Lower leg skin (tissue), 3 donors: Measurements from ENCODE around the gene TFE3.

Experiments used
- CTCF ChIP-seq, 3 donors: fragments of 450-650 bp; IDR thresholded peaks; one replicate each; pipeline ENCODE4 v1.5.1; 2016; ENCODE audit warnings: antibody characterized with exemption in 3 of 3, mild to moderate bottlenecking in 3 of 3, moderate library complexity in 2 of 3
- POLR2A ChIP-seq, 2 donors: fragments of 450-650 bp; IDR thresholded peaks; one replicate each; pipeline ENCODE4 v1.6.1; 2016 to 2017; ENCODE audit warnings: antibody characterized with exemption in 2 of 2, mild to moderate bottlenecking in 1 of 2, moderate library complexity in 1 of 2

DNA sequence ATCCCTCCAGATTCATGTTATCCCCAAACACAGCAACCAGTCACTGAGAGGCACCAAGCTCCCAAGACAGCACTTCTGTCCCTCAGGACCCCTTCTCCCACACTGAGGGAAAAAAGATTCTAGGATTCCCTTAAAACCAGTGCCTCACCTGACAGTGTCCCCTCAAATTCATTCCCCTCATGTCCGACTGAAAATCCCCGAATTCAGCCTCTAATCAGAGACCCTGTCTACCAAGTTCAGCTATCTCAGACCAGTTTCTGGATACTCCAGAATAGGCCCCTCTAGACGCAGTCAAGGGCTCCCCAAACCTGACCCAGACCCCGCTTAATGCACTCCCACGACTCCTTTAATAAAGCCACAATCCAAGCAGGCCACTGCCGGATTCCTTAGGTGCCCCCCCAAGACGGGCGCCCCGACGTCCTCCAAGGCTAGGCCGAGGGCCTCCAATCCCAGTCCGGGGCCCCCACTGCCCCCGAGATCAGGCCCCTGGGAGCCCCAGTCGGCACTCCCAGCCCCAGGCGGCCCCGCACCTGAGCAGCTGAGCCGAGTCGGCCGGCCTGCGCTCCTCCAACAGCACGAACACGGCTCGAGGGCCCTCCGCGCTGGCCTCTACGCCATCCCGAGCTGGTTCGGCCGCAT, 457 bp downstream of the TFE3 start:
- no peak for TF ChIP-seq CTCF (IDR thresholded peaks at IDR 0.05)
- no peak for TF ChIP-seq POLR2A (IDR thresholded peaks at IDR 0.05)
